ENCODE data around the gene RAB41. TPM values are rescaled to one million over a fixed set of nuclear protein-coding genes. Genes with fewer than 3 reads are reported as not detected.

RAB41 gene
- total RNA-seq, 2 experiments from 2014 or later: not detected

- Histone ChIP-seq H3K4me2 (ENCODE audit: low read length) (no peak overlapping the region), H3K36me3 (ENCODE audit: insufficient read depth, low read length) (no peaks in the 10 kb centered on the region), H3K27ac (ENCODE audit: low read depth, low read length, poor library complexity, severe bottlenecking) (no peak overlapping the region), H3K4me3 (ENCODE audit: low read depth, low read length, poor library complexity, severe bottlenecking) (no peak overlapping the region), H2AFZ (ENCODE audit: low read length) (no peak overlapping the region), H3K9me3 (ENCODE audit: low read length) (no peaks in the 10 kb centered on the region), H4K20me1 (ENCODE audit: insufficient read depth, low read length) (no peaks in the 10 kb centered on the region), H3K4me1 (ENCODE audit: insufficient read depth, low read length, poor library complexity, severe bottlenecking) (no peaks in the 10 kb centered on the region), H3K79me2 (ENCODE audit: insufficient read depth, low read depth, low read length) (no peaks in the 10 kb centered on the region), H3K9me2 (ENCODE audit: insufficient read depth, low read length) (no peaks in the 10 kb centered on the region)
- BruUV-seq (replicated peaks): no TSS peak
- TF ChIP-seq CTCF (conservative IDR thresholded peaks at IDR 0.05; ENCODE audit: low read length) (no peak), EZH2phosphoT487 (IDR thresholded peaks at IDR 0.05; ENCODE audit: borderline replicate concordance, low read depth, low read length) (no peak)
- no peak for DNase-seq (ENCODE audit: low spot score)
- CTCF ChIA-PET (ENCODE audit: unreplicated experiment): no interaction called here
- intact Hi-C loops (cut with micrococcal nuclease; ENCODE audit: unreplicated experiment): no loop called here
- POLR2A ChIA-PET: interaction anchor here (0.6 kb wide), 1 partner anchor 196 kb away, joined by 3 read pairs; no protein-coding TSS in a partner anchor
These were observed 24.3 kb upstream of the RAB41 start for GRCh38 chrX:70257423-70258288.

- no peaks in the 10 kb centered on the region for H3K9me3 ChIP-seq (ENCODE audit: low read length)
- BruUV-seq (replicated peaks): no TSS peak
- no peak within 1 kb of the TSS for H3K27ac ChIP-seq (ENCODE audit: low read depth, low read length, poor library complexity, severe bottlenecking)
- no peaks in the 10 kb centered on the region for H4K20me1 ChIP-seq (ENCODE audit: insufficient read depth, low read length)
- no peak within 1 kb of the TSS for H2AFZ ChIP-seq (ENCODE audit: low read length)
- H3K36me3 ChIP-seq (ENCODE audit: insufficient read depth, low read length): no peaks in the 10 kb centered on the region
- TF ChIP-seq CTCF (conservative IDR thresholded peaks at IDR 0.05; ENCODE audit: low read length) (no peak), EZH2phosphoT487 (IDR thresholded peaks at IDR 0.05; ENCODE audit: borderline replicate concordance, low read depth, low read length) (no peak)
- DNase-seq (ENCODE audit: low spot score): no peak
- intact Hi-C loops (cut with micrococcal nuclease; ENCODE audit: unreplicated experiment): no loop called here
- no peaks in the 10 kb centered on the region for H3K4me1 ChIP-seq (ENCODE audit: insufficient read depth, low read length, poor library complexity, severe bottlenecking)
- no peaks in the 10 kb centered on the region for H3K79me2 ChIP-seq (ENCODE audit: insufficient read depth, low read depth, low read length)
- POLR2A ChIA-PET: no interaction called here
- no peak within 1 kb of the TSS for H3K4me2 ChIP-seq (ENCODE audit: low read length)
- H3K9me2 ChIP-seq (ENCODE audit: insufficient read depth, low read length): no peaks in the 10 kb centered on the region
- H3K4me3 ChIP-seq (ENCODE audit: low read depth, low read length, poor library complexity, severe bottlenecking): no peak within 1 kb of the TSS
- CTCF ChIA-PET (ENCODE audit: unreplicated experiment): no interaction called here
These were observed 21.9 kb upstream of the RAB41 start, which contains the start of gene P2RY4 for GRCh38 chrX:70260104-70260503. TSS of gene P2RY4 (minus strand) at chrX:70260204. CDS start at chrX:70259624, 580 bp downstream.

- POLR2A ChIA-PET: no interaction called here
These were observed 18.9 kb upstream of the RAB41 start for GRCh38 chrX:70262952-70263567.

More at GRCh38 chrX:70262952-70263567, 18.9 kb upstream of the RAB41 start:
- no peaks in the 10 kb centered on the region for H3K79me2 ChIP-seq (ENCODE audit: insufficient read depth, low read depth, low read length)
- H3K36me3 ChIP-seq (ENCODE audit: insufficient read depth, low read length): no peaks in the 10 kb centered on the region
- no peaks in the 10 kb centered on the region for H4K20me1 ChIP-seq (ENCODE audit: insufficient read depth, low read length)
- no peaks in the 10 kb centered on the region for H3K4me1 ChIP-seq (ENCODE audit: insufficient read depth, low read length, poor library complexity, severe bottlenecking)
- no peak overlapping the region for H3K27ac ChIP-seq (ENCODE audit: low read depth, low read length, poor library complexity, severe bottlenecking)
- no TSS peak for BruUV-seq (replicated peaks)
- H3K4me3 ChIP-seq (ENCODE audit: low read depth, low read length, poor library complexity, severe bottlenecking): no peak overlapping the region
- no peak overlapping the region for H3K4me2 ChIP-seq (ENCODE audit: low read length)
- no peaks in the 10 kb centered on the region for H3K9me3 ChIP-seq (ENCODE audit: low read length)
- H2AFZ ChIP-seq (ENCODE audit: low read length): no peak overlapping the region
- CTCF ChIA-PET (ENCODE audit: unreplicated experiment): no interaction called here
- TF ChIP-seq EZH2phosphoT487 (IDR thresholded peaks at IDR 0.05; ENCODE audit: borderline replicate concordance, low read depth, low read length) (no peak), CTCF (conservative IDR thresholded peaks at IDR 0.05; ENCODE audit: low read length) (peak; percentile 64)
- DNase-seq (ENCODE audit: low spot score): peak; percentile 46
- intact Hi-C loops (cut with micrococcal nuclease; ENCODE audit: unreplicated experiment): no loop called here
- H3K9me2 ChIP-seq (ENCODE audit: insufficient read depth, low read length): no peaks in the 10 kb centered on the region
